HepG2 (cell line): ENCODE results near the gene NSUN2. TPM values are rescaled to one million over a fixed set of nuclear protein-coding genes. Genes with fewer than 3 reads are reported as not detected.
A peak's percentile ranks its signal among the peaks of the same experiment; 100 is the strongest.

ENCODE experiments used
- ATAC-seq: fragments of 200-7000 bp; cut with Tn5 transposase; 3 replicates; pipeline ENCODE4 v1.9.1; 2020; ENCODE audit warnings: mild to moderate bottlenecking, moderate library complexity
- BruUV-seq: library from RNA; stranded (reverse); fragments of 400-500 nt; replicated peaks from 2 replicates; lab custom pipeline; 2021; lab: Mats Ljungman, UMichigan
- CTCF ChIA-PET: fragments of 300-600 bp; formaldehyde crosslinking; extraction: SDS; loops from one replicate; lab custom pipeline; 2021; ENCODE audit warnings: low total read pairs, inconsistent platforms, low intra/inter-chr PET ratio; lab: Yijun Ruan, JAX
- POLR2A ChIA-PET: fragments of 350-600 bp; sonication (Branson Sonifier 250); formaldehyde crosslinking; loops from one replicate; lab custom pipeline; 2020; ENCODE audit warnings: antibody characterized with exemption, inconsistent platforms; lab: Yijun Ruan, JAX
- DNase-seq: peaks from one replicate; pipeline ENCODE4 v3.0.0-alpha.2; 2015; ENCODE audit warnings: low spot score
- FAIRE-seq: peaks from 3 replicates; lab custom pipeline; 2011; peaks lifted over from hg19 to GRCh38; lab: Jason Lieb, UNC
- H2AFZ ChIP-seq: one replicate; pipeline ENCODE4 v1.6.1; 2011; ENCODE audit warnings: low read length, inconsistent platforms
- H3K27ac ChIP-seq: fragments of 300-600 bp; 3 replicates; pipeline ENCODE4 v1.8.0; 2011; ENCODE audit warnings: mixed run types, mild to moderate bottlenecking, mixed read lengths, low read length, inconsistent platforms; ENCODE audit not compliant: insufficient read depth; ENCODE audit errors: extremely low read length
- H3K27me3 ChIP-seq, 2 experiments: fragments of 200-600 bp in 1 of 2; 2 replicates in 1 of 2; 3 replicates in 1 of 2; pipeline versions ENCODE4 v1.6.0 to v1.8.0; 2011; ENCODE audit warnings: low read length in 2 of 2, mild to moderate bottlenecking in 2 of 2, moderate library complexity in 2 of 2, inconsistent platforms in 1 of 2; ENCODE audit not compliant: insufficient read depth in 2 of 2, control insufficient read depth in 1 of 2
- H3K36me3 ChIP-seq, 2 experiments: fragments of 200-600 bp in 1 of 2; replicated peaks in 1 of 2; 2 replicates in 1 of 2; 3 replicates in 1 of 2; pipeline versions ENCODE4 v1.5.1 to v1.8.0; 2011; ENCODE audit warnings: low read length in 2 of 2, inconsistent platforms in 1 of 2; ENCODE audit not compliant: insufficient read depth in 2 of 2, control insufficient read depth in 1 of 2
- H3K4me1 ChIP-seq: 2 replicates; pipeline ENCODE4 v1.5.1; 2012; ENCODE audit warnings: low read length, inconsistent platforms; ENCODE audit not compliant: insufficient read depth
- H3K4me2 ChIP-seq: 2 replicates; pipeline ENCODE4 v1.6.0; 2011; ENCODE audit warnings: low read depth, low read length, inconsistent platforms
- H3K4me3 ChIP-seq, 3 experiments: fragments of 200-600 bp in 1 of 3; sonication (generic), shearing (Covaris generic) in 1 of 3; replicated peaks in 1 of 3; 2 replicates each; pipeline ENCODE4 v1.5.1; 2011 to 2016; ENCODE audit warnings: low read length in 3 of 3, inconsistent platforms in 2 of 3, low read depth in 2 of 3, mild to moderate bottlenecking in 2 of 3, control low read depth in 1 of 3, mixed read lengths in 1 of 3; ENCODE audit not compliant: insufficient read depth in 1 of 3
- H3K79me2 ChIP-seq: one replicate; pipeline ENCODE4 v1.6.1; 2011; ENCODE audit warnings: low read length, inconsistent platforms; ENCODE audit not compliant: insufficient read depth
- H3K9ac ChIP-seq: 2 replicates; pipeline ENCODE4 v1.6.0; 2011; ENCODE audit warnings: mild to moderate bottlenecking, low read depth, low read length, inconsistent platforms; ENCODE audit not compliant: insufficient read depth
- H3K9me3 ChIP-seq: 2 replicates; pipeline ENCODE4 v1.5.1; 2012; ENCODE audit warnings: mild to moderate bottlenecking, low read length
- H4K20me1 ChIP-seq: 2 replicates; pipeline ENCODE4 v1.6.0; 2011; ENCODE audit warnings: inconsistent platforms, mild to moderate bottlenecking, low read length, moderate library complexity; ENCODE audit not compliant: insufficient read depth
- HNF4A ChIP-seq: sonication (generic); formaldehyde crosslinking; IDR thresholded peaks from 2 replicates; pipeline ENCODE4 v1.4.0; 2020; ENCODE audit warnings: missing genetic modification reagents
- POLR2A ChIP-seq, 2 experiments: IDR thresholded peaks; 2 replicates each; pipeline ENCODE4 v1.6.1; 2011; ENCODE audit warnings: low read depth in 2 of 2, low read length in 2 of 2, mild to moderate bottlenecking in 1 of 2, moderate library complexity in 1 of 2; ENCODE audit not compliant: insufficient read depth in 1 of 2
- REPIN1 ChIP-seq: sonication (generic); formaldehyde crosslinking; IDR thresholded peaks from 2 replicates; pipeline ENCODE4 v1.8.0; 2022; ENCODE audit warnings: missing genetic modification reagents, low read depth, mild to moderate bottlenecking, borderline replicate concordance
- ZNF10 ChIP-seq: sonication (generic); formaldehyde crosslinking; IDR thresholded peaks from 2 replicates; pipeline ENCODE4 v1.4.0; 2020; ENCODE audit warnings: mild to moderate bottlenecking, low read depth, missing genetic modification reagents, borderline replicate concordance
- ZNF318 ChIP-seq: sonication (generic); formaldehyde crosslinking; IDR thresholded peaks from 2 replicates; pipeline ENCODE4 v1.4.0; 2020; ENCODE audit warnings: mild to moderate bottlenecking, missing genetic modification reagents
- WGBS: methylation state at CpG from one replicate; pipeline ENCODE4 v1.1.6; 2017; ENCODE audit warnings: low lambda C conversion rate; 5-methylcytosine and 5-hydroxymethylcytosine counted together
- in situ Hi-C: cut with HindIII; loops from 2 replicates; pipeline ENCODE4 v1.10.0; 2017; ENCODE audit warnings: low pct_unique_long_range_greater_than_20kb; ENCODE audit not compliant: extremely low pct_ligation_motif_present
- intact Hi-C: fragments of 100-400 bp; cut with micrococcal nuclease; formaldehyde crosslinking; loops from one replicate; pipeline ENCODE4 v1.10.0; 2022; ENCODE audit not compliant: unreplicated experiment
- polyA plus RNA-seq, 8 experiments: library from polyadenylated mRNA; depleted of rRNA in 3 of 8; stranded (reverse) in 7 of 8; unstranded in 1 of 8; fragments of >200 nt; fragmentation: Illumina TruSeq in 4 of 8; extraction: Trizol in 4 of 8; gene quantifications; 2 replicates each; pipeline versions ENCODE4 v1.2.1 to v1.2.3, GENCODE V29; 2011 to 2016; ENCODE audit warnings: low read depth in 4 of 8, missing spikeins in 1 of 8, mixed read lengths in 1 of 8; ENCODE audit not compliant: insufficient read depth in 1 of 8
- total RNA-seq, 5 experiments: library from RNA; depleted of rRNA; stranded (reverse); fragments of >200 nt; fragmentation: Illumina TruSeq; extraction: Trizol; gene quantifications; 2 replicates each; pipeline ENCODE4 v1.2.3, GENCODE V29; 2016; ENCODE audit warnings: low read depth in 1 of 5

Gene NSUN2
- total and polyA plus RNA-seq, 2 of the 13 experiments (the other 11 are each of a cell fraction or from before 2014, with no cell fraction given), result 51.7 to 69.1 TPM

DNA sequence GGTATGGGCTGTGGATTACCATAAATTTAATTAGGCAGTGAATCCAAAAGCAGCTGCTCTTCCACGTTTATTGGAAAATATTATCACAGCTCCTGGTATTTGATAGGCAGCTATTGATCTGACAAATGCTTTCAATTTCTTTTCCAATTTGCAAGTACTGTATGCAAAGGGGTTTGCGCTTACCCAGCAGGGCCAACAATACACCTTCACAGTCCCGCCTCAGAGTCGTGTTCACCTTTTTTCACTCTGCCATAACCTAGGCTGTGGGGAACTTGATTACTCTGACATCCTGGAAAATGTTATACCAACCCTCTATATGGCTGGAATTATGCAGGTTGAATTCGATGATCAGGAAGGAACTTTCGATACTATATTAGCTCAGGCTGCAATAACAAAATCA lies 48.1 kb upstream of the NSUN2 start (continued):
- TF ChIP-seq REPIN1 (CRISPR knock-in tag) (no peak), ZNF10 (no peak), ZNF318 (CRISPR knock-in tag) (no peak)

DNA sequence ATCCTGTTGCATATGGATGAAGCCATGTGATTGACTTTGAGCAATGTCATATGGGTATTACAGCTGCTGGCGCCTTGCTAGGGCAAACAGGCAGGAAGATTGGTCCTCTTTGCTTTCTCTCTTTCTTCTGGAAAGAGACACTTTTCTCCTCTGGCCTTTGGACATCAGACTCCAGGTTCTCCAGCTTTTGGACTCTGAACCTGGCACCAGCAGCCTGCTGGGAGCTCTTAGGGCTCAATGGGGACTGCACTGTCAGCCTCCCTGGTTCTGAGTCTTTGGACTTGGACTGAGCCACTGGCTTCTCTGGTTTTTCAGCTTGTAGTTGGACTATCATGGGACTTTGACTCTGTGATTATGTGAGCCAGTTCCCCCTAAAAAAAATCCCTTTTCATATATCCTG lies 45.5 kb upstream of the NSUN2 start:
- H3K4me3 ChIP-seq, result no peak overlapping the region
- FAIRE-seq (no peak), DNase-seq (no peak), ATAC-seq (peak; percentile 29; the same call in 1 of the 3 replicates)
- no TSS peak for BruUV-seq
- no peak overlapping the region for H3K4me2 ChIP-seq
- no peaks in the 10 kb centered on the region for H4K20me1 ChIP-seq
- H3K79me2 ChIP-seq, result no peaks in the 10 kb centered on the region
- H3K27me3 ChIP-seq, result no peaks in the 10 kb centered on the region
- no peak overlapping the region for H3K27ac ChIP-seq
- POLR2A ChIA-PET, result no interaction called here
- in situ Hi-C loops, result no loop called here
- TF ChIP-seq POLR2A (IDR thresholded peaks at IDR 0.05; ENCODE audit: insufficient read depth in 1 of 2, low read depth in 2 of 2, low read length in 2 of 2) (no peak), HNF4A (CRISPR knock-in tag) (peak; percentile 44)
- H3K9me3 ChIP-seq, result no peaks in the 10 kb centered on the region; the same call in 1 of the 2 replicates
- no peak overlapping the region for H3K9ac ChIP-seq
- no peaks in the 10 kb centered on the region for H3K36me3 ChIP-seq
- no peak overlapping the region for H2AFZ ChIP-seq
- CTCF ChIA-PET, result no interaction called here
- intact Hi-C loops, result no loop called here
- 67% methylated on average over 1 of the region's 1 CpG for WGBS
- H3K4me1 ChIP-seq, result no peaks in the 10 kb centered on the region; the same call in 1 of the 2 replicates
